Urinary bladder (tissue), 4 donors: Measurements from ENCODE around the gene PRUNE2. TPM values are rescaled to one million over a fixed set of nuclear protein-coding genes. Genes with fewer than 3 reads are reported as not detected.
A peak's percentile ranks its signal among the peaks of the same experiment; 100 is the strongest.

ENCODE experiments used
- DNase-seq: peaks from one replicate; pipeline ENCODE4 v3.0.0-alpha.2; 2015; ENCODE audit errors: extremely low spot score
- H3K27ac ChIP-seq: one replicate; pipeline ENCODE4 v1.5.1; 2013; ENCODE audit warnings: low read depth, mild to moderate bottlenecking, moderate library complexity
- H3K36me3 ChIP-seq: one replicate; pipeline ENCODE4 v1.6.1; 2013; ENCODE audit warnings: mild to moderate bottlenecking, moderate library complexity; ENCODE audit not compliant: insufficient read depth
- H3K4me1 ChIP-seq: one replicate; pipeline ENCODE4 v1.6.1; 2013; ENCODE audit warnings: mild to moderate bottlenecking, moderate library complexity; ENCODE audit not compliant: insufficient read depth
- H3K4me3 ChIP-seq: one replicate; pipeline ENCODE4 v1.5.1; 2013; ENCODE audit warnings: low read depth, low read length
- whole genome bisulfite sequencing: extraction: QIAGEN DNeasy Blood & Tissue Kit; methylation state at CpG from one replicate; pipeline ENCODE4 v1.1.7; 2013; 5-methylcytosine and 5-hydroxymethylcytosine counted together
- polyA plus RNA-seq: library from polyadenylated mRNA; stranded (reverse); fragments of 200-250 nt; gene quantifications from one replicate; pipeline ENCODE4 v1.2.3, GENCODE V29; 2013
- total RNA-seq: library from RNA; depleted of rRNA; stranded (reverse); fragments of >200 nt; gene quantifications from one replicate; pipeline ENCODE4 v1.2.3, GENCODE V29; 2014
- donor health status: healthy with polysubstance abuse.
- donor health status: healthy.

Gene PRUNE2
- total and polyA plus RNA-seq, 2 donors, result 83.9 to 181 TPM

- H3K4me3 ChIP-seq, result no peak overlapping the region
- WGBS, result 69% methylated on average over 4 of the region's 4 CpGs
- no peaks in the 10 kb centered on the region for H3K36me3 ChIP-seq
- H3K4me1 ChIP-seq, result no peaks in the 10 kb centered on the region
- DNase-seq, result no peak
- no peak overlapping the region for H3K27ac ChIP-seq
These were observed 187.7 kb downstream of the PRUNE2 start for GRCh38 chr9:76718166-76718565.

- WGBS, result 66% methylated on average over 5 of the region's 5 CpGs
- Histone ChIP-seq H3K4me1 (no peaks in the 10 kb centered on the region), H3K4me3 (no peak overlapping the region), H3K36me3 (no peaks in the 10 kb centered on the region), H3K27ac (no peak overlapping the region)
- no peak for DNase-seq
These were observed 188.3 kb downstream of the PRUNE2 start for GRCh38 chr9:76717613-76718012.

- Histone ChIP-seq H3K4me3 (no peak overlapping the region), H3K36me3 (no peaks in the 10 kb centered on the region), H3K4me1 (no peaks in the 10 kb centered on the region), H3K27ac (no peak overlapping the region)
- 50% methylated on average over 5 of the region's 5 CpGs for WGBS
- DNase-seq, result no peak
These were observed 188.7 kb downstream of the PRUNE2 start for GRCh38 chr9:76717176-76717575.

- Histone ChIP-seq H3K27ac (no peak overlapping the region), H3K36me3 (no peaks in the 10 kb centered on the region), H3K4me1 (no peaks in the 10 kb centered on the region), H3K4me3 (no peak overlapping the region)
- 50% methylated on average over 7 of the region's 7 CpGs for WGBS
- no peak for DNase-seq
These were observed 189.7 kb downstream of the PRUNE2 start for GRCh38 chr9:76716085-76716672.

GRCh38 chr9:76713381-76713780, 192.5 kb downstream of the PRUNE2 start:
- no peak for DNase-seq
- 72% methylated on average over 5 of the region's 5 CpGs for WGBS
- H3K4me1 ChIP-seq, result no peaks in the 10 kb centered on the region
- H3K4me3 ChIP-seq, result no peak overlapping the region
- no peaks in the 10 kb centered on the region for H3K36me3 ChIP-seq
- no peak overlapping the region for H3K27ac ChIP-seq

GRCh38 chr9:76709020-76709419, 196.9 kb downstream of the PRUNE2 start:
- DNase-seq, result no peak
- WGBS, result 89% methylated on average over 9 of the region's 9 CpGs
- no peaks in the 10 kb centered on the region for H3K4me1 ChIP-seq
- no peaks in the 10 kb centered on the region for H3K36me3 ChIP-seq
- H3K4me3 ChIP-seq, result no peak overlapping the region
- H3K27ac ChIP-seq, result no peak overlapping the region

DNA sequence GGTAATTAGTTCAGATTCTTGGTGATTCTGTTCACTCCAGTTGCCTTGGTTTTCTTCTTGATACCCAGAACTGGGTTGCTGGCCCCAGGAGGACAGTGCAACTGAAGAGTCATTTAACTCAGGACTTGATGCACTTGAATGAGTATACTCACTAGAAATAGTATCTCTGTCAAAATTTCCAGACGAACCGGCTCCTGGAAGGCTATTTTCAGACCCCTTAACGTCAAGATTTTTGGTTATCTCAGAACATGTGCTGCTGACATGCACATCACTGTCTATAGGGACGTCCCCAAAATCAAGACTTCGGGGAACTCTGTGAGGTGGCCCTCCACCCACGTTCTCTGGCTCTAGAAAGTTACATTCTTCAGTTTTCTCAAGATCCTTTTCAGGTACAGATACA, 198.4 kb downstream of the PRUNE2 start:
- WGBS, result 68% methylated on average over 6 of the region's 6 CpGs
- no peaks in the 10 kb centered on the region for H3K36me3 ChIP-seq
- H3K4me1 ChIP-seq, result no peaks in the 10 kb centered on the region
- no peak overlapping the region for H3K27ac ChIP-seq
- no peak for DNase-seq
- no peak overlapping the region for H3K4me3 ChIP-seq

- Histone ChIP-seq H3K4me1 (no peaks in the 10 kb centered on the region), H3K27ac (no peak overlapping the region), H3K36me3 (no peaks in the 10 kb centered on the region), H3K4me3 (no peak overlapping the region)
- peak; percentile 64 for DNase-seq
- 12% methylated on average over 9 of the region's 9 CpGs for WGBS
These were observed 201.2 kb downstream of the PRUNE2 start for GRCh38 chr9:76704593-76705204.

- DNase-seq, result no peak
- no peak overlapping the region for H3K4me3 ChIP-seq
- WGBS, result 62% methylated on average over 7 of the region's 7 CpGs
- H3K4me1 ChIP-seq, result no peaks in the 10 kb centered on the region
- H3K36me3 ChIP-seq, result no peaks in the 10 kb centered on the region
- H3K27ac ChIP-seq, result no peak overlapping the region
These were observed 202.6 kb downstream of the PRUNE2 start for GRCh38 chr9:76703270-76703669.

DNA sequence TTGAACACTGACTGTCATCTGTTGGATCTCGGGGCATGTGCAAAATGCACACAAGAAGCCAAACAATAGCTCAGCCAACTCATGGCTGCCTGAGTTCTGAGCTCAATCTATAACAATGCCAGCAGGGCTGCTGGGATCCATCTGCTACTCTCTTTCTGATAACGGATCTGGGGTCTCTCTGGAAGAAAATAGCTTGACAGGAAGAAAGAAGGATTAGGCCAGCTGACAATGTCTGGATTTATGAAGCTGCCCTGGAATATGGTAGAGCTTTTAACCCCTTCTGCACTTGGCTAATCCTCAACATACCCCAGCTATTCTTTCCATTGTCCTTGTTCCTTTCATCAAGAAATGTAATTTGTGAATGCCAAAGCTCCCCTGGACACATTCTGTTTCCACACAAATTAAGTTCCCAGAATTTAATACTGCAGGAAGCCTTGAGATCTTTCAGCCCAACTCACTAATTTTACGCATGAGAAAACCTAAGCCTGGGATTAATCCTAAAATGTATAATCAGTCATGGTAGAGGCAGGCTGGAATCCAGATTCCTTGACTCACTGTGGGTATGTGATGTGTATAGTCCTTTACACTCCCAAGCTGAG, 204.4 kb downstream of the PRUNE2 start:
- H3K4me3 ChIP-seq, result no peak overlapping the region
- H3K27ac ChIP-seq, result no peak overlapping the region
- 33% methylated on average over 3 of the region's 3 CpGs for WGBS
- H3K4me1 ChIP-seq, result no peaks in the 10 kb centered on the region
- H3K36me3 ChIP-seq, result no peaks in the 10 kb centered on the region
- DNase-seq, result no peak

GRCh38 chr9:76700916-76701315, 205.0 kb downstream of the PRUNE2 start:
- H3K27ac ChIP-seq, result no peak overlapping the region
- H3K36me3 ChIP-seq, result no peaks in the 10 kb centered on the region
- no peak for DNase-seq
- no peak overlapping the region for H3K4me3 ChIP-seq
- 70% methylated on average over 4 of the region's 4 CpGs for WGBS
- no peaks in the 10 kb centered on the region for H3K4me1 ChIP-seq

DNA sequence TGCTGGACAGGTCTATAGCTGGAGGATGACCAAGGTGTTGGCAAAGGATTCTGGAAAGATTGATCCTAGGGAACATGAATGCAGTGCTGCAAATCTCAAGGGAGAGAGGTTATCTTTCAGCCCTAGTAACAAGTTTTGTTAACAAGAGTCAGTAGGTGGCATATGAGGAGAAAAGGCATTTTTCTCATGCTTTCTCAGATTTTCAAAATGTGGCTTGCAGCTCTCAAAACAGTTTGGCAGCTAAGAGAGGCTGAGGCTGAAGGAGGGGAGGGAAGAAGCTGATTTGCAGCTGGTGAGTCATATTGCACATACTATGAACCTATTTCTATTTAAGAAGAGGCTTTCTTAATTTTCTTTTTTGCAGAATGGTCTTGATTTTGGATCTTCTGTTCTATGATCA, 205.9 kb downstream of the PRUNE2 start:
- Histone ChIP-seq H3K4me1 (no peaks in the 10 kb centered on the region), H3K27ac (no peak overlapping the region), H3K4me3 (no peak overlapping the region), H3K36me3 (no peaks in the 10 kb centered on the region)
- no peak for DNase-seq

DNA sequence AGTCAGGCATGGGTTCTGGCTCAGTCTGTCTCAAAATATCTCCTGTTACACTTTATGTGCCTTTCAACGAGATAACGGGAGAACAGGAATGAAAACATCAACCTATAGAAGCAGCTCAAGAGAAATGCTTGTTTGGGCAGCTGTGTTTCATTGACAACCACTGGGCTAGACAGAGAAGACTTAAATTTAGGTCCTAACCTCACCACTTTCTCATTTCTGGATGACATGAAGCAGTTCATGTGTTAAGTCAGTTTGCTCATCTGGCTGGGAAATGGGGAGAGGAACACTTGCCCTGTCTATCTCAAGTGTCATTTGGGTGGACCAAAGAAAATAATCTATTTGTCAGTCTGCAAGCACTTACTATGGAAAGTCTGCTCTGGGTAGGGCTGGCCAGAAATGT, 208.4 kb downstream of the PRUNE2 start:
- Histone ChIP-seq H3K36me3 (no peaks in the 10 kb centered on the region), H3K27ac (no peak overlapping the region), H3K4me1 (no peaks in the 10 kb centered on the region), H3K4me3 (no peak overlapping the region)
- WGBS, result 27% methylated on average over 2 of the region's 2 CpGs
- no peak for DNase-seq

- no peaks in the 10 kb centered on the region for H3K36me3 ChIP-seq
- no peak overlapping the region for H3K4me3 ChIP-seq
- no peak overlapping the region for H3K27ac ChIP-seq
- no peak for DNase-seq
- no peaks in the 10 kb centered on the region for H3K4me1 ChIP-seq
- WGBS, result 59% methylated on average over 5 of the region's 5 CpGs
These were observed 208.8 kb downstream of the PRUNE2 start for GRCh38 chr9:76697081-76697480.
